GM21723 (cell line): ENCODE results near the gene RHOF.
"Not testable (repeated sequence)": the region's sequence is repeated elsewhere in the genome, so short reads cannot be mapped to it uniquely, and the experiment has no call there.

Source experiments
- ATAC-seq: cut with Tn5 transposase; IDR thresholded peaks from one replicate; pipeline ENCODE4 v1.9.1; 2021; ENCODE audit warnings: mild to moderate bottlenecking, moderate library complexity; ENCODE audit not compliant: unreplicated experiment

The RHOF gene

GRCh38 chr12:121776190-121777098 is 17.0 kb downstream of the RHOF start:
- ATAC-seq, result peak; percentile 57

- no peak for ATAC-seq
These were observed 18.0 kb downstream of the RHOF start for GRCh38 chr12:121775501-121775900.

GRCh38 chr12:121774968-121775474 is 18.5 kb downstream of the RHOF start:
- ATAC-seq, result no peak

GRCh38 chr12:121773011-121773777 is 20.3 kb downstream of the RHOF start:
- ATAC-seq, result peak; percentile 72

GRCh38 chr12:121770813-121771625 is 22.5 kb downstream of the RHOF start:
- ATAC-seq, result no peak

GRCh38 chr12:121770388-121770787 is 23.1 kb downstream of the RHOF start:
- no peak for ATAC-seq

GRCh38 chr12:121769831-121770301 is 23.6 kb downstream of the RHOF start:
- ATAC-seq, result no peak

- no peak for ATAC-seq
These were observed 24.1 kb downstream of the RHOF start for GRCh38 chr12:121769297-121769830.

- ATAC-seq, result no peak
These were observed 25.9 kb downstream of the RHOF start for GRCh38 chr12:121767525-121768016.

- no peak for ATAC-seq
These were observed 27.0 kb downstream of the RHOF start for GRCh38 chr12:121766290-121767039.

- no peak for ATAC-seq
These were observed 27.9 kb downstream of the RHOF start for GRCh38 chr12:121765573-121765972.

- ATAC-seq, result no peak
These were observed 28.7 kb downstream of the RHOF start for GRCh38 chr12:121764808-121765207.

- ATAC-seq, result no peak
These were observed 31.2 kb downstream of the RHOF start for GRCh38 chr12:121762269-121762668.

- ATAC-seq, result not testable (repeated sequence)
These were observed 35.0 kb downstream of the RHOF start for GRCh38 chr12:121758536-121758935.

GRCh38 chr12:121755591-121755990 is 37.9 kb downstream of the RHOF start:
- no peak for ATAC-seq

- no peak for ATAC-seq
These were observed 38.7 kb downstream of the RHOF start for GRCh38 chr12:121754836-121755235.

- ATAC-seq, result no peak
These were observed 39.6 kb downstream of the RHOF start for GRCh38 chr12:121753844-121754264.

- no peak for ATAC-seq
These were observed 41.6 kb downstream of the RHOF start for GRCh38 chr12:121751749-121752351.

GRCh38 chr12:121751034-121751433 is 42.5 kb downstream of the RHOF start:
- ATAC-seq, result no peak
